Mesenchymal stem cell (in vitro differentiated cells and primary cell): ENCODE results near the gene FEN1.

Source experiments
- DNase-seq: peaks from one replicate; pipeline ENCODE4 v3.0.0-alpha.2; 2013
- H2AFZ ChIP-seq: one replicate; pipeline ENCODE4 v1.6.1; 2013; ENCODE audit warnings: low read depth, mild to moderate bottlenecking, control low read depth, inconsistent platforms, low read length, moderate library complexity
- H2AK5ac ChIP-seq: 2 replicates; pipeline ENCODE4 v1.6.1; 2013; ENCODE audit warnings: low read length, moderate library complexity, mild to moderate bottlenecking, inconsistent platforms; ENCODE audit not compliant: severe bottlenecking
- H2BK120ac ChIP-seq: one replicate; pipeline ENCODE4 v1.6.1; 2013; ENCODE audit warnings: low read depth, mild to moderate bottlenecking, inconsistent platforms, low read length, moderate library complexity
- H2BK12ac ChIP-seq, 2 experiments: one replicate each; pipeline ENCODE4 v1.6.1; 2013; ENCODE audit warnings: inconsistent platforms in 2 of 2, low read length in 2 of 2, mild to moderate bottlenecking in 2 of 2, moderate library complexity in 2 of 2, control low read depth in 1 of 2
- H2BK15ac ChIP-seq: one replicate; pipeline ENCODE4 v1.6.1; 2013; ENCODE audit warnings: mild to moderate bottlenecking, low read depth, inconsistent platforms; ENCODE audit not compliant: poor library complexity, severe bottlenecking
- H2BK5ac ChIP-seq: 2 replicates; pipeline ENCODE4 v1.6.1; 2013; ENCODE audit warnings: low read depth, mild to moderate bottlenecking, low read length, control low read depth, inconsistent platforms; ENCODE audit not compliant: poor library complexity, severe bottlenecking
- H3K14ac ChIP-seq, 2 experiments: one replicate each; pipeline ENCODE4 v1.6.1; 2013; ENCODE audit warnings: inconsistent platforms in 2 of 2, low read length in 2 of 2, control low read depth in 1 of 2, mild to moderate bottlenecking in 1 of 2, moderate library complexity in 1 of 2
- H3K18ac ChIP-seq, 2 experiments: one replicate each; pipeline ENCODE4 v1.6.1; 2013; ENCODE audit warnings: inconsistent platforms in 2 of 2, low read length in 2 of 2, control low read depth in 1 of 2, low read depth in 1 of 2, mild to moderate bottlenecking in 1 of 2
- H3K23ac ChIP-seq, 2 experiments: one replicate each; pipeline ENCODE4 v1.6.1; 2013; ENCODE audit warnings: inconsistent platforms in 2 of 2, low read length in 2 of 2, mild to moderate bottlenecking in 2 of 2, moderate library complexity in 2 of 2, control low read depth in 1 of 2
- H3K27ac ChIP-seq: 2 replicates; pipeline ENCODE4 v1.5.1; 2013; ENCODE audit warnings: mild to moderate bottlenecking, moderate library complexity, low read length, control low read depth, inconsistent platforms; ENCODE audit not compliant: poor library complexity, severe bottlenecking
- H3K27me3 ChIP-seq, 2 experiments: 2 replicates each; pipeline versions ENCODE4 v1.6.1 to v1.7.0; 2013; ENCODE audit warnings: low read length in 2 of 2, mild to moderate bottlenecking in 2 of 2, moderate library complexity in 2 of 2, control low read depth in 1 of 2, inconsistent platforms in 1 of 2; ENCODE audit not compliant: control insufficient read depth in 1 of 2, insufficient read depth in 1 of 2
- H3K36me3 ChIP-seq, 2 experiments: 2 replicates each; pipeline versions ENCODE4 v1.6.1 to v1.7.0; 2013; ENCODE audit warnings: low read length in 2 of 2, control low read depth in 1 of 2, inconsistent platforms in 1 of 2, low read depth in 1 of 2, mild to moderate bottlenecking in 1 of 2; ENCODE audit not compliant: insufficient read depth in 2 of 2, control insufficient read depth in 1 of 2
- H3K4ac ChIP-seq, 2 experiments: one replicate each; pipeline ENCODE4 v1.6.1; 2013; ENCODE audit warnings: inconsistent platforms in 2 of 2, low read length in 2 of 2, mild to moderate bottlenecking in 2 of 2, moderate library complexity in 2 of 2, control low read depth in 1 of 2, low read depth in 1 of 2
- H3K4me1 ChIP-seq: 2 replicates; pipeline ENCODE4 v1.6.1; 2013; ENCODE audit warnings: low read depth, low read length, control low read depth; ENCODE audit not compliant: control insufficient read depth, insufficient read depth
- H3K4me2 ChIP-seq: 2 replicates; pipeline ENCODE4 v1.6.1; 2013; ENCODE audit warnings: low read length, mild to moderate bottlenecking, inconsistent platforms; ENCODE audit not compliant: poor library complexity, severe bottlenecking
- H3K4me3 ChIP-seq, 2 experiments: 2 replicates each; pipeline versions ENCODE4 v1.5.1 to v1.7.0; 2013; ENCODE audit warnings: low read length in 2 of 2, mild to moderate bottlenecking in 2 of 2, control low read depth in 1 of 2, low read depth in 1 of 2; ENCODE audit not compliant: insufficient read depth in 1 of 2
- H3K79me1 ChIP-seq: replicated peaks from 2 replicates; pipeline ENCODE4 v1.6.1; 2013; ENCODE audit warnings: mild to moderate bottlenecking, control low read depth, low read length, inconsistent platforms; ENCODE audit not compliant: poor library complexity, severe bottlenecking
- H3K9ac ChIP-seq: 2 replicates; pipeline ENCODE4 v1.7.0; 2013; ENCODE audit warnings: mild to moderate bottlenecking, low read length, moderate library complexity
- H3K9me3 ChIP-seq: 2 replicates; pipeline ENCODE4 v1.7.0; 2013; ENCODE audit warnings: mild to moderate bottlenecking, low read length; ENCODE audit not compliant: control insufficient read depth
- H4K8ac ChIP-seq: one replicate; pipeline ENCODE4 v1.6.1; 2013; ENCODE audit warnings: inconsistent platforms, mild to moderate bottlenecking, low read length, moderate library complexity
- H4K91ac ChIP-seq: one replicate; pipeline ENCODE4 v1.6.1; 2013; ENCODE audit warnings: mild to moderate bottlenecking, low read length, inconsistent platforms
- WGBS: methylation state at CpG from one replicate; pipeline ENCODE4 v1.1.7; 2013; ENCODE audit warnings: mixed read lengths; 5-methylcytosine and 5-hydroxymethylcytosine counted together

FEN1 gene

GRCh38 chr11:61782841-61783240, 9.9 kb upstream of the FEN1 start:
- peaks cover 0 to 16% of the 10 kb centered on the region in 2 experiments for H3K27me3 ChIP-seq
- H4K8ac ChIP-seq, result no peak overlapping the region
- no peak overlapping the region for H2BK12ac ChIP-seq
- no peaks in the 10 kb centered on the region for H3K9me3 ChIP-seq
- peak overlapping the region in 1 of 2 experiments; percentile 22 for H3K18ac ChIP-seq
- no peak overlapping the region for H3K14ac ChIP-seq
- H3K79me1 ChIP-seq, result peaks cover 8% of the 10 kb centered on the region
- no peak for DNase-seq
- no peak overlapping the region for H2BK120ac ChIP-seq
- no peak overlapping the region for H2AFZ ChIP-seq
- H4K91ac ChIP-seq, result peak overlapping the region; percentile 34
- no peak overlapping the region for H2BK5ac ChIP-seq
- no peak overlapping the region for H3K4ac ChIP-seq
- peak overlapping the region; percentile 87 for H2AK5ac ChIP-seq
- no peak overlapping the region for H3K4me2 ChIP-seq
- H2BK15ac ChIP-seq, result peak overlapping the region; percentile 26
- peaks cover 51% of the 10 kb centered on the region for H3K4me1 ChIP-seq
- no peak overlapping the region for H3K23ac ChIP-seq
- no peak overlapping the region for H3K9ac ChIP-seq
- no peak overlapping the region for H3K4me3 ChIP-seq
- WGBS, result 92% methylated on average over 10 of the region's 11 CpGs
- H3K36me3 ChIP-seq, result peaks cover 36 to 99% of the 10 kb centered on the region in 2 experiments
- no peak overlapping the region for H3K27ac ChIP-seq

- peaks cover 9% of the 10 kb centered on the region for H3K79me1 ChIP-seq
- H3K4me3 ChIP-seq, result no peak overlapping the region
- peak overlapping the region; percentile 9 to 43 for H3K18ac ChIP-seq
- WGBS, result 49% methylated on average over 12 of the region's 13 CpGs
- peaks cover 52% of the 10 kb centered on the region for H3K4me1 ChIP-seq
- H3K4me2 ChIP-seq, result no peak overlapping the region
- no peaks in the 10 kb centered on the region for H3K9me3 ChIP-seq
- peak overlapping the region; percentile 36 for H2BK120ac ChIP-seq
- no peak overlapping the region for H4K8ac ChIP-seq
- H3K9ac ChIP-seq, result no peak overlapping the region
- H3K27me3 ChIP-seq, result peaks cover 0 to 5% of the 10 kb centered on the region in 2 experiments
- DNase-seq, result peak; percentile 81
- peak overlapping the region; percentile 83 for H3K27ac ChIP-seq
- no peak overlapping the region for H2AFZ ChIP-seq
- H2BK15ac ChIP-seq, result peak overlapping the region; percentile 70
- peaks cover 46 to 96% of the 10 kb centered on the region in 2 experiments for H3K36me3 ChIP-seq
- no peak overlapping the region for H3K14ac ChIP-seq
- no peak overlapping the region for H3K23ac ChIP-seq
- H3K4ac ChIP-seq, result peak overlapping the region in 1 of 2 experiments; percentile 20
- peak overlapping the region; percentile 21 for H4K91ac ChIP-seq
- H2AK5ac ChIP-seq, result peak overlapping the region; percentile 87
- H2BK12ac ChIP-seq, result peak overlapping the region in 1 of 2 experiments; percentile 19
- no peak overlapping the region for H2BK5ac ChIP-seq
These were observed 8.8 kb upstream of the FEN1 start for GRCh38 chr11:61783717-61784505.

DNA sequence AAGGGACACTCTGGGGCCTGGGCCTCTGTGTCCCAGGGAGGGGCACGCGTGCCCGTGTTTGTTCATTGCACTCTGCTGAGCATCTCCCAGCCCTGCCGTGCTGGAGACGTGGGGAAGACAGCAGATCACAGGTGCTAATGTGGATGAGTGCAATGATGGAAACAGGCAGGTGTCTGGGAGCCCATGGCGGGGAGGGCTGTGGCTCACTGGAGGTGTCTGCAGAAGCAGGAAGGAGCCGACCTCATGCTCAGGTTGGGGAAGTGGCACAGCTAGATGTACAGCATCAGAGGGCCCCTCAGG, 8.3 kb upstream of the FEN1 start:
- Histone ChIP-seq H2AK5ac (peak overlapping the region; percentile 79), H4K8ac (no peak overlapping the region), H3K4ac (no peak overlapping the region), H4K91ac (no peak overlapping the region), H2BK12ac (no peak overlapping the region), H3K4me3 (no peak overlapping the region), H3K9me3 (no peaks in the 10 kb centered on the region), H3K27ac (peak overlapping the region; percentile 83), H2BK120ac (no peak overlapping the region), H3K27me3 (no peaks in the 10 kb centered on the region), H2BK15ac (peak overlapping the region; percentile 70), H3K4me1 (peaks cover 52% of the 10 kb centered on the region), H3K4me2 (no peak overlapping the region), H3K9ac (no peak overlapping the region), H2BK5ac (no peak overlapping the region), H3K14ac (no peak overlapping the region), H3K23ac (no peak overlapping the region), H3K79me1 (peaks cover 12% of the 10 kb centered on the region), H3K18ac (peak overlapping the region in 1 of 2 experiments; percentile 43), H3K36me3 (peaks cover 52 to 96% of the 10 kb centered on the region in 2 experiments), H2AFZ (no peak overlapping the region)
- DNase-seq, result no peak
- 95% methylated on average over 7 of the region's 7 CpGs for WGBS

DNA sequence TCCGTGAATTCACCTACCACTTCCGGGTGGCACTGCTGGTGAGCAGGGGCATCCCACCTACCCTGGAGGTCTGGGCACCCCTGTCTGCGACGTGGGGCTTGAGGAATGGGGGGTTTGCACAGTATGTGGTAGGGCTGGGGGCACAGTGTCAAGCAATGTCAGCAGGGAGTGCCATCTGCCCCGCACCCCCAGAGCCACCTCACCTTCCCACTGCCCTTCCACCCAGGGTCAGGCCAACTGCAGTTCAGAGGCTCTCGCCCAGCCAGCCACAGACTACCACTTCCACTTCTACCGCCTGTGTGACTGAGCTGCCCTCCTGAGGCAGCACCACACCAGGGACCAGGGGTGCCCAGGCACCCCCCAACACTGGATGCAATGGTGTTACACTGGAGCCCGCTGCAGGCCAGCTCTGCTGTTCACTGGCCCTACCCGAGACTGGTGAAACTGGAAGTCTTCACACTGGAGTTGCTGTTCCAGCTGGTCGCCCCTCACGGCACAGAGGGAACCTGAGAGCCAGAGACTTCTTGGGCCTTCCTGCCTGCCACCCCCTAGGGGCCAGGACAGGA, 6.8 kb upstream of the FEN1 start:
- Histone ChIP-seq H2BK120ac (no peak overlapping the region), H3K4me1 (peaks cover 47% of the 10 kb centered on the region), H3K4me2 (no peak overlapping the region), H3K36me3 (peaks cover 62 to 91% of the 10 kb centered on the region in 2 experiments), H3K9ac (no peak overlapping the region), H2AFZ (no peak overlapping the region), H2BK5ac (no peak overlapping the region), H2BK15ac (no peak overlapping the region), H3K9me3 (no peaks in the 10 kb centered on the region), H3K27ac (peak overlapping the region; percentile 22), H2BK12ac (no peak overlapping the region), H4K91ac (no peak overlapping the region), H3K23ac (no peak overlapping the region), H3K14ac (no peak overlapping the region), H3K27me3 (no peaks in the 10 kb centered on the region), H2AK5ac (peak overlapping the region; percentile 35), H3K18ac (no peak overlapping the region), H3K4ac (no peak overlapping the region), H4K8ac (peak overlapping the region; percentile 43), H3K79me1 (peaks cover 21% of the 10 kb centered on the region), H3K4me3 (no peak overlapping the region)
- 97% methylated on average over 10 of the region's 11 CpGs for WGBS
- DNase-seq, result no peak
